GM23338 (cell line): ENCODE measurements around the gene IDI1. TPM values are rescaled to one million over a fixed set of nuclear protein-coding genes. Genes with fewer than 3 reads are reported as not detected.

Source experiments
- ATAC-seq: fragments of 200-7000 bp; cut with Tn5 transposase; 3 replicates; pipeline ENCODE4 v1.9.1; 2020
- DNase-seq: peaks from one replicate; pipeline ENCODE4 v3.0.0-alpha.2; 2015; ENCODE audit warnings: low spot score
- H2AFZ ChIP-seq: fragments of 200-600 bp; sonication (generic); 2 replicates; pipeline ENCODE4 v1.8.0; 2016; ENCODE audit warnings: antibody characterized with exemption, mild to moderate bottlenecking, moderate library complexity
- H3F3A ChIP-seq: fragments of 200-600 bp; sonication (generic); replicated peaks from 2 replicates; pipeline ENCODE4 v1.8.0; 2017; ENCODE audit warnings: antibody characterized with exemption, mixed run types, low read depth
- H3K27ac ChIP-seq: fragments of 200-600 bp; sonication (generic); 2 replicates; pipeline ENCODE4 v1.6.1; 2016; ENCODE audit warnings: low read depth
- H3K27me3 ChIP-seq: fragments of 200-600 bp; sonication (generic); 2 replicates; pipeline ENCODE4 v1.8.0; 2016; ENCODE audit warnings: mild to moderate bottlenecking, mixed run types, moderate library complexity; ENCODE audit not compliant: insufficient read depth
- H3K36me3 ChIP-seq: fragments of 200-600 bp; sonication (generic); 2 replicates; pipeline ENCODE4 v1.8.0; 2016; ENCODE audit warnings: mild to moderate bottlenecking; ENCODE audit not compliant: insufficient read depth
- H3K4me1 ChIP-seq: fragments of 200-600 bp; sonication (generic); 2 replicates; pipeline ENCODE4 v1.8.0; 2016; ENCODE audit warnings: mild to moderate bottlenecking, moderate library complexity; ENCODE audit not compliant: insufficient read depth
- H3K4me2 ChIP-seq: fragments of 200-600 bp; sonication (generic); 2 replicates; pipeline ENCODE4 v1.7.1; 2017; ENCODE audit warnings: mixed run types
- H3K4me3 ChIP-seq: fragments of 200-600 bp; sonication (generic); 2 replicates; pipeline ENCODE4 v1.6.1; 2016; ENCODE audit warnings: mixed run types
- H3K79me2 ChIP-seq: fragments of 200-600 bp; sonication (generic); replicated peaks from 2 replicates; pipeline ENCODE4 v1.8.0; 2017; ENCODE audit warnings: mild to moderate bottlenecking; ENCODE audit not compliant: insufficient read depth
- H3K9me2 ChIP-seq: fragments of 200-600 bp; sonication (generic); 2 replicates; pipeline ENCODE4 v1.8.0; 2017; ENCODE audit not compliant: insufficient read depth
- H4K20me1 ChIP-seq: fragments of 200-600 bp; sonication (generic); replicated peaks from 2 replicates; pipeline ENCODE4 v1.8.0; 2017; ENCODE audit warnings: mild to moderate bottlenecking; ENCODE audit not compliant: insufficient read depth
- H3K27ac Mint-ChIP-seq: 2 replicates; pipeline ENCODE4 v1.8.0; 2020; ENCODE audit warnings: inconsistent platforms, mild to moderate bottlenecking, moderate library complexity, mixed read lengths
- H3K27me3 Mint-ChIP-seq: 3 replicates; pipeline ENCODE4 v1.8.0; 2022; ENCODE audit warnings: low read depth, mild to moderate bottlenecking, moderate library complexity, mixed read lengths, inconsistent platforms; ENCODE audit not compliant: insufficient read depth, poor library complexity
- H3K36me3 Mint-ChIP-seq: 3 replicates; pipeline ENCODE4 v1.8.0; 2021; ENCODE audit warnings: low read depth, mild to moderate bottlenecking, inconsistent platforms, moderate library complexity, mixed read lengths
- H3K4me1 Mint-ChIP-seq: 3 replicates; pipeline ENCODE4 v1.8.0; 2020; ENCODE audit warnings: mild to moderate bottlenecking, inconsistent platforms, mixed read lengths
- H3K4me3 Mint-ChIP-seq: 3 replicates; pipeline ENCODE4 v1.8.0; 2021; ENCODE audit warnings: moderate library complexity, mild to moderate bottlenecking, inconsistent platforms, mixed read lengths
- H3K9me3 Mint-ChIP-seq: 3 replicates; pipeline ENCODE4 v1.8.0; 2020; ENCODE audit warnings: moderate library complexity, mild to moderate bottlenecking, inconsistent platforms, mixed read lengths
- CREB1 ChIP-seq: fragments of 250-450 bp; sonication (Bioruptor Pico); IDR thresholded peaks from 2 replicates; pipeline ENCODE4 v1.5.0; 2020; ENCODE audit warnings: low read depth, mild to moderate bottlenecking, moderate library complexity
- ETS1 ChIP-seq: IDR thresholded peaks from 2 replicates; pipeline ENCODE4 v1.6.1; 2016; ENCODE audit warnings: antibody characterized with exemption
- EZH2 ChIP-seq: fragments of 200-600 bp; sonication (generic); IDR thresholded peaks from one replicate; pipeline ENCODE4 v1.8.0; 2017; ENCODE audit warnings: antibody characterized with exemption, mild to moderate bottlenecking, low read depth; ENCODE audit not compliant: unreplicated experiment
- EZH2phosphoT487 ChIP-seq: fragments of 200-600 bp; sonication (generic); IDR thresholded peaks from one replicate; pipeline ENCODE4 v1.8.1; 2018; ENCODE audit warnings: antibody characterized with exemption; ENCODE audit not compliant: unreplicated experiment
- JUNB ChIP-seq: IDR thresholded peaks from one replicate; pipeline ENCODE4 v1.6.1; 2016; ENCODE audit warnings: antibody characterized with exemption; ENCODE audit not compliant: unreplicated experiment
- NANOG ChIP-seq: IDR thresholded peaks from 2 replicates; pipeline ENCODE4 v1.6.1; 2016; ENCODE audit warnings: antibody characterized with exemption, borderline replicate concordance
- POLR2AphosphoS5 ChIP-seq: IDR thresholded peaks from 2 replicates; pipeline ENCODE4 v1.6.1; 2016; ENCODE audit warnings: antibody characterized with exemption, low read depth
- STAT1 ChIP-seq: IDR thresholded peaks from one replicate; pipeline ENCODE4 v1.6.1; 2016; ENCODE audit warnings: antibody characterized with exemption; ENCODE audit not compliant: unreplicated experiment
- ZNF114 ChIP-seq: fragments of 250-450 bp; sonication (Bioruptor Pico); IDR thresholded peaks from 2 replicates; pipeline ENCODE4 v1.5.0; 2020; ENCODE audit warnings: mild to moderate bottlenecking, moderate library complexity
- ZNF331 ChIP-seq: fragments of 250-450 bp; sonication (Bioruptor Pico); IDR thresholded peaks from 2 replicates; pipeline ENCODE4 v1.5.0; 2020; ENCODE audit warnings: low read depth, mild to moderate bottlenecking, moderate library complexity
- polyA plus RNA-seq: library from polyadenylated mRNA; unstranded; fragments of >200 nt; fragmentation: Nextera tagmentation; extraction: Ambion mirVana; gene quantifications from 2 replicates; pipeline ENCODE4 v1.2.1, GENCODE V29; 2016
- total RNA-seq: library from RNA; depleted of rRNA; stranded (reverse); fragments of >200 nt; shearing (Covaris generic); gene quantifications from 2 replicates; pipeline ENCODE4 v1.2.3, GENCODE V29; 2014
- TF ChIP-seq, protein P1 (sequence below), 2 experiments: fragments of 200-600 bp in 1 of 2; sonication (generic) in 1 of 2; conservative IDR thresholded peaks; 2 replicates each; pipeline versions ENCODE4 v1.5.1 to v1.6.1; 2016 to 2017; ENCODE audit warnings: antibody characterized with exemption in 2 of 2, low read depth in 2 of 2, mild to moderate bottlenecking in 2 of 2, moderate library complexity in 1 of 2
- TF ChIP-seq, protein P2 (sequence below): IDR thresholded peaks from one replicate; pipeline ENCODE4 v1.6.1; 2018; ENCODE audit warnings: antibody characterized with exemption; ENCODE audit not compliant: unreplicated experiment
- TF ChIP-seq, protein P3 (sequence below): fragments of 250-450 bp; sonication (Bioruptor Pico); IDR thresholded peaks from 2 replicates; pipeline ENCODE4 v1.5.0; 2020; ENCODE audit warnings: mild to moderate bottlenecking, moderate library complexity

The IDI1 gene
- total and polyA plus RNA-seq, 2 experiments from 2014 or later = 119 to 154 TPM

DNA sequence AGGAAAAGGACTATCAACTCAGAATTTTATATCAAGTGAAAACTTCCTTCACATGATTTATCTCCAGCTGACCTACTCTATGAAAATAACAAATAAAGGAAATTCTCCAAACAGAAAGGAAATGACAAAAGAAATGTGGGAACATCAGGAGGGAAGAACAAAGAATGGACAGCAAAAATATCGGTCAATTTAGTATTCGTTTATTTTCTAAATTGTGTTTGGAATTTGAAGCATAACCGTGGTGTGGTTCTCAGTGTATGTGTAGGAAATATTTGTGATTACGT lies 16.0 kb upstream of the IDI1 start:
- Mint-ChIP-seq H3K4me3 (no peak overlapping the region), H3K27ac (no peak overlapping the region), H3K9me3 (no peaks in the 10 kb centered on the region), H3K4me1 (no peaks in the 10 kb centered on the region), H3K27me3 (peaks cover 5% of the 10 kb centered on the region), H3K36me3 (no peaks in the 10 kb centered on the region; the same call in 2 of the 3 replicates)
- Histone ChIP-seq H3K4me3 (no peak overlapping the region), H3K36me3 (no peaks in the 10 kb centered on the region), H4K20me1 (peaks cover 6% of the 10 kb centered on the region; the same call in 1 of the 2 replicates), H3K27me3 (no peaks in the 10 kb centered on the region), H3K4me2 (no peak overlapping the region), H3F3A (no peaks in the 10 kb centered on the region; the same call in 1 of the 2 replicates), H3K27ac (no peak overlapping the region), H3K9me2 (no peaks in the 10 kb centered on the region), H3K79me2 (peaks cover 43% of the 10 kb centered on the region), H2AFZ (no peak overlapping the region), H3K4me1 (no peaks in the 10 kb centered on the region)
- DNase-seq (no peak), ATAC-seq (no peak)
- TF ChIP-seq ETS1 = no peak
- TF ChIP-seq NANOG = no peak
- TF ChIP-seq JUNB = no peak
- TF ChIP-seq, protein P1, sequence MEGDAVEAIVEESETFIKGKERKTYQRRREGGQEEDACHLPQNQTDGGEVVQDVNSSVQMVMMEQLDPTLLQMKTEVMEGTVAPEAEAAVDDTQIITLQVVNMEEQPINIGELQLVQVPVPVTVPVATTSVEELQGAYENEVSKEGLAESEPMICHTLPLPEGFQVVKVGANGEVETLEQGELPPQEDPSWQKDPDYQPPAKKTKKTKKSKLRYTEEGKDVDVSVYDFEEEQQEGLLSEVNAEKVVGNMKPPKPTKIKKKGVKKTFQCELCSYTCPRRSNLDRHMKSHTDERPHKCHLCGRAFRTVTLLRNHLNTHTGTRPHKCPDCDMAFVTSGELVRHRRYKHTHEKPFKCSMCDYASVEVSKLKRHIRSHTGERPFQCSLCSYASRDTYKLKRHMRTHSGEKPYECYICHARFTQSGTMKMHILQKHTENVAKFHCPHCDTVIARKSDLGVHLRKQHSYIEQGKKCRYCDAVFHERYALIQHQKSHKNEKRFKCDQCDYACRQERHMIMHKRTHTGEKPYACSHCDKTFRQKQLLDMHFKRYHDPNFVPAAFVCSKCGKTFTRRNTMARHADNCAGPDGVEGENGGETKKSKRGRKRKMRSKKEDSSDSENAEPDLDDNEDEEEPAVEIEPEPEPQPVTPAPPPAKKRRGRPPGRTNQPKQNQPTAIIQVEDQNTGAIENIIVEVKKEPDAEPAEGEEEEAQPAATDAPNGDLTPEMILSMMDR (conservative IDR thresholded peaks at IDR 0.05; ENCODE audit: low read depth in 2 of 2) = no peak
- no peak for TF ChIP-seq STAT1
- TF ChIP-seq, protein P2, sequence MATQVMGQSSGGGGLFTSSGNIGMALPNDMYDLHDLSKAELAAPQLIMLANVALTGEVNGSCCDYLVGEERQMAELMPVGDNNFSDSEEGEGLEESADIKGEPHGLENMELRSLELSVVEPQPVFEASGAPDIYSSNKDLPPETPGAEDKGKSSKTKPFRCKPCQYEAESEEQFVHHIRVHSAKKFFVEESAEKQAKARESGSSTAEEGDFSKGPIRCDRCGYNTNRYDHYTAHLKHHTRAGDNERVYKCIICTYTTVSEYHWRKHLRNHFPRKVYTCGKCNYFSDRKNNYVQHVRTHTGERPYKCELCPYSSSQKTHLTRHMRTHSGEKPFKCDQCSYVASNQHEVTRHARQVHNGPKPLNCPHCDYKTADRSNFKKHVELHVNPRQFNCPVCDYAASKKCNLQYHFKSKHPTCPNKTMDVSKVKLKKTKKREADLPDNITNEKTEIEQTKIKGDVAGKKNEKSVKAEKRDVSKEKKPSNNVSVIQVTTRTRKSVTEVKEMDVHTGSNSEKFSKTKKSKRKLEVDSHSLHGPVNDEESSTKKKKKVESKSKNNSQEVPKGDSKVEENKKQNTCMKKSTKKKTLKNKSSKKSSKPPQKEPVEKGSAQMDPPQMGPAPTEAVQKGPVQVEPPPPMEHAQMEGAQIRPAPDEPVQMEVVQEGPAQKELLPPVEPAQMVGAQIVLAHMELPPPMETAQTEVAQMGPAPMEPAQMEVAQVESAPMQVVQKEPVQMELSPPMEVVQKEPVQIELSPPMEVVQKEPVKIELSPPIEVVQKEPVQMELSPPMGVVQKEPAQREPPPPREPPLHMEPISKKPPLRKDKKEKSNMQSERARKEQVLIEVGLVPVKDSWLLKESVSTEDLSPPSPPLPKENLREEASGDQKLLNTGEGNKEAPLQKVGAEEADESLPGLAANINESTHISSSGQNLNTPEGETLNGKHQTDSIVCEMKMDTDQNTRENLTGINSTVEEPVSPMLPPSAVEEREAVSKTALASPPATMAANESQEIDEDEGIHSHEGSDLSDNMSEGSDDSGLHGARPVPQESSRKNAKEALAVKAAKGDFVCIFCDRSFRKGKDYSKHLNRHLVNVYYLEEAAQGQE = no peak
- no peak for TF ChIP-seq POLR2AphosphoS5
- TF ChIP-seq CREB1 (CRISPR knock-in tag) = no peak
- no peak for TF ChIP-seq EZH2
- TF ChIP-seq ZNF114 (CRISPR knock-in tag) = no peak
- TF ChIP-seq, protein P3, sequence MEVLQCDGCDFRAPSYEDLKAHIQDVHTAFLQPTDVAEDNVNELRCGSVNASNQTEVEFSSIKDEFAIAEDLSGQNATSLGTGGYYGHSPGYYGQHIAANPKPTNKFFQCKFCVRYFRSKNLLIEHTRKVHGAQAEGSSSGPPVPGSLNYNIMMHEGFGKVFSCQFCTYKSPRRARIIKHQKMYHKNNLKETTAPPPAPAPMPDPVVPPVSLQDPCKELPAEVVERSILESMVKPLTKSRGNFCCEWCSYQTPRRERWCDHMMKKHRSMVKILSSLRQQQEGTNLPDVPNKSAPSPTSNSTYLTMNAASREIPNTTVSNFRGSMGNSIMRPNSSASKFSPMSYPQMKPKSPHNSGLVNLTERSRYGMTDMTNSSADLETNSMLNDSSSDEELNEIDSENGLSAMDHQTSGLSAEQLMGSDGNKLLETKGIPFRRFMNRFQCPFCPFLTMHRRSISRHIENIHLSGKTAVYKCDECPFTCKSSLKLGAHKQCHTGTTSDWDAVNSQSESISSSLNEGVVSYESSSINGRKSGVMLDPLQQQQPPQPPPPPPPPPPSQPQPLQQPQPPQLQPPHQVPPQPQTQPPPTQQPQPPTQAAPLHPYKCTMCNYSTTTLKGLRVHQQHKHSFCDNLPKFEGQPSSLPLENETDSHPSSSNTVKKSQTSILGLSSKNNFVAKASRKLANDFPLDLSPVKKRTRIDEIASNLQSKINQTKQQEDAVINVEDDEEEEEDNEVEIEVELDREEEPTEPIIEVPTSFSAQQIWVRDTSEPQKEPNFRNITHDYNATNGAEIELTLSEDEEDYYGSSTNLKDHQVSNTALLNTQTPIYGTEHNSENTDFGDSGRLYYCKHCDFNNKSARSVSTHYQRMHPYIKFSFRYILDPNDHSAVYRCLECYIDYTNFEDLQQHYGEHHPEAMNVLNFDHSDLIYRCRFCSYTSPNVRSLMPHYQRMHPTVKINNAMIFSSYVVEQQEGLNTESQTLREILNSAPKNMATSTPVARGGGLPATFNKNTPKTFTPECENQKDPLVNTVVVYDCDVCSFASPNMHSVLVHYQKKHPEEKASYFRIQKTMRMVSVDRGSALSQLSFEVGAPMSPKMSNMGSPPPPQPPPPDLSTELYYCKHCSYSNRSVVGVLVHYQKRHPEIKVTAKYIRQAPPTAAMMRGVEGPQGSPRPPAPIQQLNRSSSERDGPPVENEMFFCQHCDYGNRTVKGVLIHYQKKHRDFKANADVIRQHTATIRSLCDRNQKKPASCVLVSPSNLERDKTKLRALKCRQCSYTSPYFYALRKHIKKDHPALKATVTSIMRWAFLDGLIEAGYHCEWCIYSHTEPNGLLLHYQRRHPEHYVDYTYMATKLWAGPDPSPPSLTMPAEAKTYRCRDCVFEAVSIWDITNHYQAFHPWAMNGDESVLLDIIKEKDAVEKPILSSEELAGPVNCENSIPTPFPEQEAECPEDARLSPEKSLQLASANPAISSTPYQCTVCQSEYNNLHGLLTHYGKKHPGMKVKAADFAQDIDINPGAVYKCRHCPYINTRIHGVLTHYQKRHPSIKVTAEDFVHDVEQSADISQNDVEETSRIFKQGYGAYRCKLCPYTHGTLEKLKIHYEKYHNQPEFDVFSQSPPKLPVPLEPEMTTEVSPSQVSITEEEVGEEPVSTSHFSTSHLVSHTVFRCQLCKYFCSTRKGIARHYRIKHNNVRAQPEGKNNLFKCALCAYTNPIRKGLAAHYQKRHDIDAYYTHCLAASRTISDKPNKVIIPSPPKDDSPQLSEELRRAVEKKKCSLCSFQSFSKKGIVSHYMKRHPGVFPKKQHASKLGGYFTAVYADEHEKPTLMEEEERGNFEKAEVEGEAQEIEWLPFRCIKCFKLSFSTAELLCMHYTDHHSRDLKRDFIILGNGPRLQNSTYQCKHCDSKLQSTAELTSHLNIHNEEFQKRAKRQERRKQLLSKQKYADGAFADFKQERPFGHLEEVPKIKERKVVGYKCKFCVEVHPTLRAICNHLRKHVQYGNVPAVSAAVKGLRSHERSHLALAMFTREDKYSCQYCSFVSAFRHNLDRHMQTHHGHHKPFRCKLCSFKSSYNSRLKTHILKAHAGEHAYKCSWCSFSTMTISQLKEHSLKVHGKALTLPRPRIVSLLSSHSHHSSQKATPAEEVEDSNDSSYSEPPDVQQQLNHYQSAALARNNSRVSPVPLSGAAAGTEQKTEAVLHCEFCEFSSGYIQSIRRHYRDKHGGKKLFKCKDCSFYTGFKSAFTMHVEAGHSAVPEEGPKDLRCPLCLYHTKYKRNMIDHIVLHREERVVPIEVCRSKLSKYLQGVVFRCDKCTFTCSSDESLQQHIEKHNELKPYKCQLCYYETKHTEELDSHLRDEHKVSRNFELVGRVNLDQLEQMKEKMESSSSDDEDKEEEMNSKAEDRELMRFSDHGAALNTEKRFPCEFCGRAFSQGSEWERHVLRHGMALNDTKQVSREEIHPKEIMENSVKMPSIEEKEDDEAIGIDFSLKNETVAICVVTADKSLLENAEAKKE (CRISPR knock-in tag) = no peak
- no peak for TF ChIP-seq ZNF331 (CRISPR knock-in tag)
- no peak for TF ChIP-seq EZH2phosphoT487
